Measurements from ENCODE around the gene DCLK1. TPM values are rescaled to one million over a fixed set of nuclear protein-coding genes. Genes with fewer than 3 reads are reported as not detected.

DCLK1 gene
- total RNA-seq, 1 donor from 2014 or later: 6.4 TPM

GRCh38 chr13:35898041-35898440 lies 233.1 kb downstream of the DCLK1 start:
- Mint-ChIP-seq H3K27me3 (ENCODE audit: insufficient read depth, low read depth) (peaks cover 4% of the 10 kb centered on the region), H3K36me3 (no peaks in the 10 kb centered on the region), H3K4me3 (no peak overlapping the region), H3K4me1 (no peaks in the 10 kb centered on the region), H3K9me3 (no peaks in the 10 kb centered on the region), H3K27ac (no peak overlapping the region)
- Histone ChIP-seq H3K9ac (no peak overlapping the region), H3F3A (ENCODE audit: low read depth) (no peaks in the 10 kb centered on the region), H3K4me3 (no peak overlapping the region), H4K20me1 (ENCODE audit: low read depth) (no peaks in the 10 kb centered on the region), H3K9me3 (ENCODE audit: low read depth) (no peaks in the 10 kb centered on the region), H2AFZ (replicated peaks) (no peak overlapping the region), H3K27me3 (no peaks in the 10 kb centered on the region), H3K4me1 (no peaks in the 10 kb centered on the region), H3K79me2 (ENCODE audit: low read depth) (no peaks in the 10 kb centered on the region), H3K4me2 (no peak overlapping the region), H3K27ac (no peak overlapping the region), H3K36me3 (no peaks in the 10 kb centered on the region)
- no peak for TF ChIP-seq EZH2phosphoT487 (IDR thresholded peaks at IDR 0.05)
- no peak for DNase-seq (ENCODE audit: low spot score)

DNA sequence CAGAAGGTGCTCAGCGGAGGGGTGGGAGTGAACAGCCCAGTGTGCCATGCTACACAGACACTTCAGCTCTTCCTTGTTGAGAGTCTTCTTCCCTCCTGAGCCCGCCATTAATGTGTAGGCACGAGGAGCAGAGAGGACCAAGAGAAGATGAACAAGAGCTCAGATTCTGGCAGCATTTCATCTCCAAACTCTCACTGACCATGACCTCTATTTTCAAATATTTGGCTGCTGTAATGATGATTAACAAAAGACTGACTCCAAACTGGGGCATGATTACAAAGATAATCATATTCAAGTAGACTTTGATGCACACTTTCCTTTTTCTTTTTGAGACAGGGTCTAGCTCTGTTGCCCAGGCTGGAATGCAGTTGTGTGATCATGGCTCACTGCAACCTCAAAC lies 236.5 kb downstream of the DCLK1 start:
- Mint-ChIP-seq H3K36me3 (no peaks in the 10 kb centered on the region), H3K27ac (no peak overlapping the region), H3K4me1 (peaks cover 4% of the 10 kb centered on the region), H3K27me3 (ENCODE audit: insufficient read depth, low read depth) (peaks cover 4% of the 10 kb centered on the region), H3K9me3 (no peaks in the 10 kb centered on the region), H3K4me3 (no peak overlapping the region)
- H3K27me3 ChIP-seq: no peaks in the 10 kb centered on the region
- TF ChIP-seq EZH2phosphoT487 (IDR thresholded peaks at IDR 0.05): no peak
- TF ChIP-seq EZH2 (IDR thresholded peaks at IDR 0.05): no peak
- TF ChIP-seq CTCF (IDR thresholded peaks at IDR 0.05): no peak
- H3K4me2 ChIP-seq: no peak overlapping the region
- no peak overlapping the region for H3K9ac ChIP-seq
- H3F3A ChIP-seq (ENCODE audit: low read depth): no peaks in the 10 kb centered on the region
- no peaks in the 10 kb centered on the region for H3K79me2 ChIP-seq (ENCODE audit: low read depth)
- H3K4me1 ChIP-seq: no peaks in the 10 kb centered on the region
- no peaks in the 10 kb centered on the region for H3K36me3 ChIP-seq
- H4K20me1 ChIP-seq (ENCODE audit: low read depth): no peaks in the 10 kb centered on the region
- no peak overlapping the region for H2AFZ ChIP-seq (replicated peaks)
- no peak for DNase-seq (ENCODE audit: low spot score)
- no peak overlapping the region for H3K4me3 ChIP-seq
- no peak overlapping the region for H3K27ac ChIP-seq
- no peaks in the 10 kb centered on the region for H3K9me3 ChIP-seq (ENCODE audit: low read depth)

DNA sequence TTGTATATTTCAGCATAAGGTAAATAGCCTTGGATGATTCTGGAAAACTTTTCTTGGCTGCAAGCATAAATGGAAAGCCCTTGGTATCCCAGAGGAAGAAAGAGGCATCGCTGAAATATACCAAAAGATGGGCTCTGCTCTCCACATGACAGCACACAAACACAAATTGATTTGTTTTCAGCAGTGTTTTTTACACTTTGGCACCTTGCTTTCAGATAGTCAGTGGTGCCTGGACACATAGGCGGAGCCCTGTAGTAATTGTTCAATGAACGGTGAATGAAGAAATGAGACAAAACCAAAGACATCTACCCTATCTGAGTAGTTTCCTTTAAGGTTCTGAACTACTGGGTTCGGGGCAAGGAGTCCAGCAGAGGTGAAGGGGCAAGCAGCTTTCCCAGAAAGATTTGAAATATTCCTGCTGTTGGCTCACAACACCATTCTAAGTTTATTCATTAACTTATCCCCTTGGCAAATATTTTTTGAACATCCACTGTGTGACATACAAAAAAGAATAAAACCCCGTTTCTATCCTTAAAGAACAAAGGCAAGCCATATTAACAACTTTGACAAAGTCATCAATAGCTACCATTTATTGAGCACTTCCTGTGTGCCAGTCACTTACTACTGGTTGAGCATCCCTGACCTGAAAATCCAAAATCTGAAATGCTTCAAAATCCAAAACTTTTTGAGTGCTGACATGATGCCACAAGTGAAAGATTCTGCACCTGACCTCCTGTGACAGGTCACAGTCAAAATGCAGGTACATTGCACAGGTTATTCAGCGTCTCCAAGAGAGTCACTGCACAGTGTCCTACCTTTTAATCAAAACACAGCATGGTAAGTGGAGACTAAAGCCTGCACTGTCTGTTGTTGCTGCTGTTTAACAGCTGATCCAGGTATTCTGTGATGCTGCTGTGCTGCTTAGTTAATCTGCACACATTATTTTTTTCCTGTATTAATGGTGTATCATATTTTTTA lies 238.1 kb downstream of the DCLK1 start:
- Histone ChIP-seq H3F3A (ENCODE audit: low read depth) (no peaks in the 10 kb centered on the region), H3K79me2 (ENCODE audit: low read depth) (no peaks in the 10 kb centered on the region), H3K4me3 (no peak overlapping the region), H3K4me2 (no peak overlapping the region), H3K4me1 (no peaks in the 10 kb centered on the region), H3K36me3 (no peaks in the 10 kb centered on the region), H3K27me3 (no peaks in the 10 kb centered on the region), H3K9ac (no peak overlapping the region), H3K27ac (no peak overlapping the region), H2AFZ (replicated peaks) (no peak overlapping the region), H3K9me3 (ENCODE audit: low read depth) (no peaks in the 10 kb centered on the region), H4K20me1 (ENCODE audit: low read depth) (no peaks in the 10 kb centered on the region)
- H3K4me3 Mint-ChIP-seq: no peak overlapping the region
- H3K9me3 Mint-ChIP-seq: no peaks in the 10 kb centered on the region
- TF ChIP-seq EZH2 (IDR thresholded peaks at IDR 0.05) (no peak), EZH2phosphoT487 (IDR thresholded peaks at IDR 0.05) (no peak), CTCF (IDR thresholded peaks at IDR 0.05) (no peak)
- peaks cover 4% of the 10 kb centered on the region for H3K27me3 Mint-ChIP-seq (ENCODE audit: insufficient read depth, low read depth)
- H3K36me3 Mint-ChIP-seq: no peaks in the 10 kb centered on the region
- H3K4me1 Mint-ChIP-seq: peaks cover 18% of the 10 kb centered on the region
- H3K27ac Mint-ChIP-seq: no peak overlapping the region
- DNase-seq (ENCODE audit: low spot score): no peak
